ENCODE results near the gene SERPINC1.
"Not testable (repeated sequence)": the region's sequence is repeated elsewhere in the genome, so short reads cannot be mapped to it uniquely, and the experiment has no call there.

The SERPINC1 gene

GRCh38 chr1:173917149-173917548, at the start of gene SERPINC1:
Gene SERPINC1, minus strand, starts transcription at chr1:173917327. Its CDS starts 68 bp downstream, at chr1:173917259.
- DNase-seq, result no peak

GRCh38 chr1:173965896-173966295, 48.8 kb upstream of the SERPINC1 start:
- not testable (repeated sequence) for DNase-seq

- DNase-seq, result no peak
Observed at GRCh38 chr1:173963477-173963876, 46.4 kb upstream of the SERPINC1 start.

- DNase-seq, result no peak
Observed at GRCh38 chr1:173960625-173961024, 43.5 kb upstream of the SERPINC1 start.

- DNase-seq, result no peak
Observed at GRCh38 chr1:173954179-173954578, 37.1 kb upstream of the SERPINC1 start.

- DNase-seq, result no peak
Observed at GRCh38 chr1:173948594-173948993, 31.5 kb upstream of the SERPINC1 start.

- no peak for DNase-seq
Observed at GRCh38 chr1:173946380-173946921, 29.3 kb upstream of the SERPINC1 start.

- no peak for DNase-seq
Observed at GRCh38 chr1:173937062-173937461, 19.9 kb upstream of the SERPINC1 start.

- no peak for DNase-seq
Observed at GRCh38 chr1:173934440-173934839, 17.3 kb upstream of the SERPINC1 start.

GRCh38 chr1:173930541-173930940, 13.4 kb upstream of the SERPINC1 start:
- not testable (repeated sequence) for DNase-seq

- no peak for DNase-seq
Observed at GRCh38 chr1:173925306-173926242, 8.4 kb upstream of the SERPINC1 start.

- no peak for DNase-seq
Observed at GRCh38 chr1:173920861-173921260, 3.7 kb upstream of the SERPINC1 start.

- DNase-seq, result no peak
Observed at GRCh38 chr1:173917635-173918493, 737 bp upstream of the SERPINC1 start.

- no peak for DNase-seq
Observed at GRCh38 chr1:173916667-173917066, 460 bp downstream of the SERPINC1 start.

GRCh38 chr1:173915596-173915995, 1.5 kb downstream of the SERPINC1 start:
- DNase-seq, result no peak

GRCh38 chr1:173914366-173914871, 2.7 kb downstream of the SERPINC1 start:
- no peak for DNase-seq

GRCh38 chr1:173913111-173913510, 4.0 kb downstream of the SERPINC1 start:
- DNase-seq, result no peak

- no peak for DNase-seq
Observed at GRCh38 chr1:173903827-173904531, 13.1 kb downstream of the SERPINC1 start.

- no peak for DNase-seq
Observed at GRCh38 chr1:173900992-173901391, 16.1 kb downstream of the SERPINC1 start.

GRCh38 chr1:173900427-173900826, 16.7 kb downstream of the SERPINC1 start:
- no peak for DNase-seq

- no peak for DNase-seq
Observed at GRCh38 chr1:173894189-173894588, 22.9 kb downstream of the SERPINC1 start.

- DNase-seq, result no peak
Observed at GRCh38 chr1:173893611-173894010, 23.5 kb downstream of the SERPINC1 start.
